GM20431 (cell line): ENCODE data around the gene TPPP2.

Source experiments
- in situ Hi-C: fragments of 300-500 bp; cut with MseI, MboI; formaldehyde crosslinking; loops from one replicate; pipeline ENCODE4 v1.15.0; 2020; ENCODE audit warnings: low sequenced_read_pairs; ENCODE audit not compliant: unreplicated experiment

TPPP2 gene

DNA sequence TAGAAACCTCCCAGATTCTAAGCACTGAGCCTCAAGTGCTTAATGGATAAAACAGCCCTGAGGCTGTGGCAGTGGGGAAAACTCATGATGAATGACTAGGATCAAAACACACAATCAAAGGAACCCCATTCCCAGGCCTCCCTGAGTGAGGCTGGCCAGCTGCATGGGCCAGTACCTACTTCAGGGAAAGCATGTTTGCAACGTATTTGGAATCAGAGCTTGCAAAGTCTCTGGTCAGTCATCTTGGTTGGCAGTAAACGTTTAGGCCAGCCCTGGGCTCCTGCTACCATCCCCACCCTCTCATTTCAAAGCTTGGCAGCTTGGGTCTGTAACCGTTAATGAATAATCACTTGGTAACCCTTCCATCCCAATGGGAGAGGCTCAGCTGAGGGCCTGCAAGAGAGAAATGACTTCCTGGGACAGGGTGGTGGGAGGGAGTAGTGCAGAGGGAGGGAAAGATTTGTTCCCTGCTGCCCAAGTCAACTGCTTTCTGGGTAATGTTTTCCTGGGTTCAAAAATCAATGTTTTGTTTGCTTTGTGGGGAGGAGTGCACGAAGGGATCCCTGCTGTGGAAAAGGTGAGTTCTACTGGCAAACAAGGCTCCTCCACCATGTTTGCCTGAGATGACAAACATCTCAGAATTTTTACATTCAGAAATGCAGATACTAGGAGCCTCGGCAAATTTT is 25.6 kb downstream of the TPPP2 start:
- in situ Hi-C loops, result no loop called here

DNA sequence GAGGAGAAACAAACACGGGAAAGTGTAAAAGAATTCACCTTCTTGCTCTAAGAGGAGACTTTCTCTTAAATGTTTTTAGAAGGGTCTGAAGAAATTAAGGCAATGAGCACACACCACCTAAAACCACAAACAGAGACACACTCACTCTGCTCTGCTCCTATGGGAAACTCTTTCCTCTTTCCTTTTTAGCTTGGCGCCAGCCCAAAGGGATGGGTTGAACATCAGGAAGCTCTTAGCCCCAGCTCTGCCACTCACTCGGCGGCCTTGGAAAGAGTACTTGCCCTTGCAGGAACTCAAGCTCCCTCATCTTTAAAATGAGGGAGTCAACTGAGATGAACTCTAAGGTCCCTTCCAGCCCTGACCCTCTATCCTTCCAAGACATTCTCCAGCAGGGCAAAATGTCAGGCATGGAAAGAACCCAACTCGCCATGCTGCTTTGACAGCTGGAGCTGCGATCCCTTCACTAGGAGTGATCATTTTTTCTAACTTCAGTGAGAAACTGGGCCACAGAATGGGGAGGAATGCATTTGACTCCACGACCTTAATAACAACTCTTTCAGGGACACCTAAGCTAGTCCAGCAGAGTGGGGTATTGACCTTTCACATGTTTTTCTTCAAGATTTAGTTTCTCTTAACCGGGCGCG is 26.6 kb downstream of the TPPP2 start:
- in situ Hi-C loops, result no loop called here

DNA sequence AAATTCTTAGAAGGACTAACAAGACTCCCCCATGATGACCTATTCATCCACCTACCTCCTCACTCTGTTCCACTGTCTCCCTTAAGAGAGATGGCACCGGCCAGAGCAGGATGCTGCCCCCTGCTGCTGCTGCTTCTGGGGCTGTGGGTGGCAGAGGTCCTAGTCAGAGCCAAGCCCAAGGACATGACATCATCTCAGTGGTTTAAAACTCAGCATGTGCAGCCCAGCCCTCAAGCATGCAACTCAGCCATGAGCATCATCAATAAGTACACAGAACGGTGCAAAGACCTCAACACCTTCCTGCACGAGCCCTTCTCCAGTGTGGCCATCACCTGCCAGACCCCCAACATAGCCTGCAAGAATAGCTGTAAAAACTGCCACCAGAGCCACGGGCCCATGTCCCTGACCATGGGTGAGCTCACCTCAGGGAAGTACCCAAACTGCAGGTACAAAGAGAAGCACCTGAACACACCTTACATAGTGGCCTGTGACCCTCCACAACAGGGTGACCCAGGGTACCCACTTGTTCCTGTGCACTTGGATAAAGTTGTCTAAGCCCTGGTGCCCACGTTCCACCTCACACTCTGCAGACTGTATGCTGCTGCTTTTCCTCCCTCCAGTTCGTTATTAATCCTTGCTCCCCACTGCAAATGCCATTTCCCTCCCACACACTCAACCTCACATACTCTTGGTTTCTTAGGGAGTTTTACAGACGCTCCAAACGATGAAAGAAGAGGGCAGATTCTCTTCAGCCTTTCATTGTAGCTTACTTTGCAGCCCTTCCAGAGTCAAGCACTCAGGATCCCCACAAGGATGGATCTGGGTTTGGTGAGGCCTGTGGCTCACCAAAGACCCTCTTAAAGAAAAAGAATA is 28.0 kb downstream of the TPPP2 start, which contains the start of gene RNASE8:
TSS of gene RNASE8 (plus strand) at position 20 of the 873 bp plus-strand sequence. CDS start at position 91, 71 bp downstream.
- in situ Hi-C loops, result no loop called here

DNA sequence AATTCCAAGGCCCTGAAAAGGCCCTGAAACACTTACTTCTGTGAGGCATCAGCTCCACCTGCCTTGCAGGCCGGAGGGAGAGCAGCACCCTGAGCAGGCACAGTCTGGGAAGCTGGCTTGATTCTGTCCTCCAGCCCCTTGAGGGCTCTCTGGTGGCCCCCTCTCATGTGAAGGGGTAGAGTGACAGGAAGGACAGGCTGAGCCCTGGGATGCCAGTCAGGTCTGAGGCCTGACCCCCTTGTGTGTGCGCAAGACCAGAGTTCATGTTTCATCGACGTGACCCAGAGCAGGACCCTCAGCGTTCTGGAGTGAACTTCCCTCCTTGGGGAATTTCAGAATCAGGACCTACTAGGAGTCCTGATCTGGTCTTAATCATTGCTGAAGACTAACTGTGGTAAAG is 28.9 kb downstream of the TPPP2 start:
- in situ Hi-C loops, result no loop called here

DNA sequence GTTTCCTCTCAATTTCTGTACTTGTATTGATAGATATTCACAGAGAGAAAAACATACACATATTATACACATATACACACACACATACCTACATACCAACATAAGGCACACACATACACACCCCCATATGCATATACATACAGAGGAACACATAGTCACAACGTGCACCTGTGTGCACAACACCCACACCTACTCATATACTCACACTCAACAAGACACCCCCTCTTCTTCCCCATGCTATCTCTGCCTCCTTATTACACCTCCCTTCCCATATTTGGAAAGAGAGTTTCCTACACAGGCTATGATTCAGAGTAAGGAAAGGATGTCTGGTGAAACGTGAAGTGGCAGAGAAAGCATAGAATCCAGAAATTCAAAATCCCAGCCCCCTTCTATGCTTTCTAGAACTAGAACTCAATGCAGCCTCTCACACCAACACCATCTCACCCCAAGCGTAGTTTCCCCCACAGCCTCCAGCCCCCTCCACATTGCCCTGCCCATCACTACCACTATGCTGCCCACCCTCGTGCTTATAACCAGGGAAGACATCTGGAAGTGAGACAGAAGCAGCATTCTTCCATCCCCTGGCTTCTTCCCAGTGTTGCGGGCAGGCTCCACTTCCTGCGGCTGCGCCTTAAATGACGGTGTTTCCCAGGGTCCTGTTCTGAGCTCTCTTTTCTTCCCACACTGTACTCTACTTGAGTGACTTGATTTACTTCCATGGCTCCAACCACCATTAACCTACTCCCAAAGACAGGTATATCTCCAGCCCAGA is 30.0 kb downstream of the TPPP2 start:
- in situ Hi-C loops, result no loop called here

DNA sequence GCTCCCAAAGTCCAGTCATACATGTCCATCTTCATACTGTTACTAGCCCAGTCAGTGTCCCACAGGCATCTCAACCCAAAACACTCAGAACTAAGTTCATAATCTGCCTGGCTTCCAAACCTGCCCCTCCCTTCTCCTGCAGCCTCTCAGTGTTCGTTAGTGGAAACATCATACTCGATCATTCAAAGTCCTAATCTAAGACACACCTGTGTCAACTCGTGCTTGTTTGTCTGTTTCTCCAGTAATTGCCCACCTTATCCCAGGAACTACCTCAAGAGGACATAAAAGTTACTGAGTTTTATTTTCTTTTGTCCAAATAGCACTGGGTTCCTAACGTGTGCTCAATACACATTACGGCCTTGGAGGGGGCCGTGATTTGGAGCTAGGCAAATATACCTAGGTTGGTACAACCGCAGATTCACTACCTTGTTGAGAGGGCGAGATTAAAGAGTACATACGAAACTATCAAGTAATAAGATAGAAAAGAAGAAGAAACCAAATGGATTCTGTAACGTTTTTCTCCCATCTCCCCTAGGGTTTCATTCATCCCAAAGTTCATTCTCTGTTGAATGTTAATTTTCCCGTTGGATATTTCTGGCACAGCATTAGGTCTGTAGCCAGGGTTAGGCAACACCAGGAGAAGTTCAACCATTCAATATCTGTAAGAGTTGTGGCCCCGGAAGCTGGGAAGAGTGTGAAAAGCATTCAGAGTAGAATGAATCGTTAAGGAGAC is 30.8 kb downstream of the TPPP2 start:
- in situ Hi-C loops, result no loop called here

DNA sequence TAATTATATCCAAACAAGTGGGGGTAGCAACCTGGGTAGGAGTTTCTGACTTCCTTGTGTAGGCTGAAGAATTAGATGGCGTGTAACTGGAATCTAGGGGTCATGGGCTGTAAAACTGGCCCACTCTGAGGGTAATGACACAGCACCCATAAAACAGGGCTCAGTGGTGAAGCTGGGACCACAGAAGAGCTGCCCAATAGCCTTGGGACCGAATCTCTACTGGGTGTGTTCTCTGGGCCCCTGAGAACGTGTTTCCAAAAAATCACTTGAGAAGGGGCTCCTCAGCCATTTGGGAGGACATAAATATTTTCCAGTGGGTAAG is 31.3 kb downstream of the TPPP2 start:
- in situ Hi-C loops, result no loop called here

GRCh38 chr14:21063479-21063878 is 33.5 kb downstream of the TPPP2 start:
- in situ Hi-C loops, result no loop called here

- in situ Hi-C loops, result no loop called here
These were observed 37.0 kb downstream of the TPPP2 start for GRCh38 chr14:21066882-21067502.

DNA sequence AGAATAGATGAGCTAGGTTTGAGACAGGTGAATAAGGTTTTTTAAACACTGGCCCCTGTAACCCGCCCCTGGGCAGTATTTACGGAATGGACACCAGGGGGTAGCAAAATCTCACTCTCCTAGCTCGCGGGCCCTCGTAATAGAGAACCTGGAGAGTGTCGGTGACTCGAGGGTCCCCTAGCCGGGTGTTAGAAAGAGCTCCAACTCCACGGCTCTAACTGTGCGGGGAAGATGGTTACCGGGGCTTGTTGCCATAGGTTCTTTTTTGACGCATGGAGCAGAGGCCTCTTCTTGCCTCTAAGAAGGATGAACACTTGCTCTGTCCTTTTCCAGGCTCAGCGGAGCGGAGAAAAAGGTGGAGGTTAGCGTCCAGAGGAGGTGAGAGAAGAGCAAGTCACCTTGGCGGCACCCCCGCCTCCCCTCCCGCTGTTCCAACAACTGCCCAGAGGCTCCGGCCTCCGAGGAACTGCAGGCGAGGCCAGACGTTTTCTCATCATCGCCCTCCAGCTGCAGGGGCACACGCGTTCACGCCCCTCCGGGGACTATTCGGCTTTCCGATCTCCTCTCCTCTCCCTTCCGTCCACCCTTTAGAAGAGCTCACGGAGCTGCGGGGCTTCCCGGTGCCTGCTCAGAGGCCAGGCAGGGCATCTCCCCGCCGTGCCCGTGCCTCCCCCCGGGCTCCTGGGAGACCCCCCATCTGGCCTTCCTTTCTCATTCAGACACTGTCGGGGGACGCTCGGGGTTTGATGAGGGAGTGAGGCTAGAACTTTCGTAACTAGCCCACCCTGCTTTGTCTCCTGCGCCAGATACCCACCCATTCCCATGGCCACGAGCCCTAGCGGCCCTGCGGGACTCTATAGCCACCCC is 38.7 kb downstream of the TPPP2 start:
- in situ Hi-C loops, result no loop called here

GRCh38 chr14:21069388-21070082 is 39.5 kb downstream of the TPPP2 start:
- in situ Hi-C loops, result no loop called here

GRCh38 chr14:21070083-21070609 is 40.1 kb downstream of the TPPP2 start, which contains the start of gene ARHGEF40:
Gene ARHGEF40, plus strand, starts transcription at chr14:21070304. Its CDS starts 93 bp downstream, at chr14:21070397.
- in situ Hi-C loops, result no loop called here

GRCh38 chr14:21070610-21071224 is 40.7 kb downstream of the TPPP2 start:
- in situ Hi-C loops, result no loop called here

GRCh38 chr14:21071225-21072030 is 41.4 kb downstream of the TPPP2 start:
- in situ Hi-C loops, result no loop called here

DNA sequence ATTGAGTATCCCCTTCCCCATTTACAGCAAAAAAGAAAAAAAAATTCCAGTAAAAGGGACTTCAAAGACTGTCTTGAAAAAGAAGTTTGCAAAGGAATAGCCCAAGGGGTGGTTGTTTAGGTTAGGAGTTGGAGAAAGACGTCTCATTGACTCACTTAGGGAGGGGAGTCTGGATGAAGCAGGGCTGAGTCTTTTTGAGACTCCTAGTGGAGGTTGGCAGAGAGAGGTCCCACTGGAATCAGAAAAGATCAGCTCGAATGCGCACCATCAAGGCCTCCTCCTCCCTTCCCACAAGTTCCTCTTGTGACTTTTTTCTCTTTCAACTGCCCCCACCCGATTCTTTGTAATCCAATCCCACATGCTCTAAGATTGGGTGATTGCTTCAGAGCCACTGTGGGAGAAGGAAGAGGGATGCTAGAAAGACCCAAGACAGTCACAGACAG is 42.0 kb downstream of the TPPP2 start:
- in situ Hi-C loops, result no loop called here

DNA sequence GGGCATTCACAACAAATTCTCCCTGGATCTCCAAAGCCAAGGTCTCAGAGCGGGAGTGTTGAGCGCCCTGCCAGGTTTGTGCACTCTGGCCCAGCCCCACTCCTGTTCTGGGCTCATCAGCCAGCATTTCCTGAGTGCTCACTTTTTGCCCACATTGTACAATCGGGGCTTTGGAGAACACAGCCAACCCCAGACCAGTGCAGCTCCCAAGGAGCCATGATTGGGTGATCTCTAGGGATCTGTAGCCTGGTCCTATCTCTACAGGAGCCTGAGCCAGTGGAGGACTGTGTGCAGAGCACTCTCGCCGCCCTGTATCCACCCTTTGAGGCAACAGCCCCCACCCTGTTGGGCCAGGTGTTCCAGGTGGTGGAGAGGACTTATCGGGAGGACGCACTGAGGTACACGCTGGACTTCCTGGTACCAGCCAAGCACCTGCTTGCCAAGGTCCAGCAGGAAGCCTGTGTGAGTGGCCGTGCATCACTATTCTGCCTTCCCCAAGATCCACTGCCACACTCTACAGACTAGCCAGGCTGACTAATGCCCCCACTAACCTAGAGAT is 42.8 kb downstream of the TPPP2 start:
- in situ Hi-C loops, result no loop called here
